Chondrocyte (in vitro differentiated cells): ENCODE measurements around the gene TOP1. TPM values are rescaled to one million over a fixed set of nuclear protein-coding genes. Genes with fewer than 3 reads are reported as not detected.

ENCODE experiments used
- DNase-seq: peaks from one replicate; pipeline ENCODE4 v3.0.0; 2021; ENCODE audit warnings: mixed read lengths, low spot score
- H3K27ac Mint-ChIP-seq: one replicate; pipeline ENCODE4 v1.8.0; 2021; ENCODE audit warnings: mild to moderate bottlenecking, moderate library complexity, mixed read lengths; ENCODE audit not compliant: unreplicated experiment
- H3K27me3 Mint-ChIP-seq: 2 replicates; pipeline ENCODE4 v1.8.0; 2021; ENCODE audit warnings: low read depth, mixed read lengths
- H3K36me3 Mint-ChIP-seq: 2 replicates; pipeline ENCODE4 v1.8.0; 2021; ENCODE audit warnings: low read depth, mixed read lengths
- H3K4me1 Mint-ChIP-seq: 2 replicates; pipeline ENCODE4 v1.8.0; 2021; ENCODE audit warnings: low read depth, mild to moderate bottlenecking, mixed read lengths
- H3K4me3 Mint-ChIP-seq: one replicate; pipeline ENCODE4 v1.8.0; 2021; ENCODE audit warnings: mild to moderate bottlenecking, moderate library complexity, mixed read lengths; ENCODE audit not compliant: unreplicated experiment
- H3K9me3 Mint-ChIP-seq: 2 replicates; pipeline ENCODE4 v1.8.0; 2021; ENCODE audit warnings: low read depth, mixed read lengths
- CTCF ChIP-seq: fragments of 200-600 bp; sonication (generic); IDR thresholded peaks from 2 replicates; pipeline ENCODE4 v1.5.0; 2021; ENCODE audit warnings: antibody characterized with exemption, mild to moderate bottlenecking, moderate library complexity
- total RNA-seq: library from RNA; stranded (reverse); gene quantifications from 3 replicates; pipeline ENCODE4 v1.2.1, GENCODE V29; 2021

Gene TOP1
- total RNA-seq, 1 donor from 2014 or later, result 39.0 TPM

DNA sequence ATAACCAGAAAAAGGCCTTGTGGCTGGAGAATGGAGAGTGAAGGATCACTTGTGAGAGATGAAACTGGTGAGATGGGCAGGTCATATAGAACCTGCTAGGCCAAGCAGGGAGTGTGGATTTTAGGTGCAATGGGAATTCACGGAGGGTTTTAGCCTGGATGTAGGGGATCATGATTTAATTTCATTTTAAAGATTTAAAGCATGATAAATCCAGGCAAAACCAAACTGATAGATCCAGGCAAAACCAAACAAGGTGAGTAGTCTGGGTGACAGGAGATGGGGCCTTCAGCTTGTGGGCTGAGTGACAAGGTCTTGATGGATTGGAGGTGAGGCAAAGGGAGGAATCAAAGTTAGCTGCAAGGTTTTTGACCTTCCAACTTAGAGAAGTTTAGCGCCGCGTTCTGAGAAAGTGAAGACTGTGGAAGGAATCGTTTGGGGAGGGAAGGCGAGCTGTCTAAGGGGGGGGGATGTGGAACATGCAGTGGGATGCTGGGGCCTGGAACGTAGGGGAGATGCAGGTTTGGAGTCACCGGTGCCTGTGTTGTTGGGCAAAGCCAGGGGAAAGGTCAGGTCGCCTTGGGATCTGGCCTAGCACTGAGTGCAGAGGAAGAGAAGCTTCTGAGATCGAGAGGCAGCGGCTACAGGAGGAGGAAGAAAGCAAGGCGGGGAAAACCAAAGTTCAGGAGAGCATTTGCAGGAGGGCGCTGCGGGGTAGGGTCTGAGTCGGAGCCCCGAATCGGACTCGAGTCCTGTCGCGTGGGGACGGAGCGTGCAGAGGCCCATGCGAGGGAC, 107.5 kb downstream of the TOP1 start:
- H3K27ac Mint-ChIP-seq, result peak overlapping the region; percentile 84
- H3K36me3 Mint-ChIP-seq, result no peaks in the 10 kb centered on the region
- TF ChIP-seq CTCF, result no peak
- no peaks in the 10 kb centered on the region for H3K9me3 Mint-ChIP-seq
- DNase-seq, result no peak
- H3K4me1 Mint-ChIP-seq, result peaks cover 43% of the 10 kb centered on the region
- H3K4me3 Mint-ChIP-seq, result peak overlapping the region; percentile 70
- no peaks in the 10 kb centered on the region for H3K27me3 Mint-ChIP-seq

DNA sequence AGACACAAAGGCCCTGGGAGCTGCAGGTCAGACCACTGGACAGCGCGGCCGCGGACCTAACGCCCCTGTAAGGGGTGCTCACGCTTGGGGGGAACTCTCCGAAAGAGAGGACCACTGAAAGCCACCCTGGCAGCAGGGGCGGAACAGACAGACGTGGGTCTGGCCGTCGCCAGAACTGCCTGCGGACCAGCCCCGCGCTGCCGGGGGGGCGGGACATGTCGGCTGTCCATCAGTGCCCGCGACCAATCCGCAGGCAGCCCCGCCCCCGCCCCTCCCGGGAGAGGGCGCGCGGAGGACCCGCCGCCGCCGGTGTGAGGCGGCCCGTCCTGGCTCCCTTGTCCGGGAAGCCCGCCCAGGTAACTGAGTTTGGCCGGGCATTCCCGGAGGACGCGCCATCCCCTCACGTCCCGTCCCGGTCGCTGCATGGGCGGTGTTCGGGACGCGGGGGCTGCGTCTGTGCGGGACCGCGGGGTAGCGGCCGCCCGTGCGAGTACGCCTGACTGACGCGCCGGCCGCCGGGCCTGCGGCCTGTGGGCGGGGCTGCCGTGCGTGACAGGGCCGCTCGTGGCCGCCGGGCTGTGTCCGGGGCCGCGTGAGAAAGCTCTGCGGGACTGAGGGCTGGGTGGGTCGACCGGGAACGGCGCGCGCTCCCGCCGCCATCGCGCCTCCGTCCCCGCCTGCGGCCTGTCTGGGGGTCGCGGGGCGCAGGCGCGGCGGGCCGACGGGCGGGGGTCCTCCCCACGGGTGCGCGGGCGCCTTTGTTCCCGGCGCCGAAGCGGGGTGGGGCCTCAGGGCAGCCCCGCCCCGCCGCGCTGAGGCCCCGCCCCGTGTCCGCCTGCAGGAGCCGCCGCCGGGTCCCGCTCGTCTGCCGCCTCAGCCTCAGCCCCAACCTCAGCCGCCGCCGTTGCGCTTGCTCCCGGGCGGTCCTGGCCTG, 108.3 kb downstream of the TOP1 start, which contains the start of gene PLCG1:
Gene PLCG1 (plus strand): TSS at position 864 of the 934 bp plus-strand sequence. CDS start 99 bp downstream, outside the sequence.
- no peaks in the 10 kb centered on the region for H3K36me3 Mint-ChIP-seq
- no peaks in the 10 kb centered on the region for H3K9me3 Mint-ChIP-seq
- peak within 1 kb of the TSS; percentile 94 for H3K27ac Mint-ChIP-seq
- TF ChIP-seq CTCF, result no peak
- no peaks in the 10 kb centered on the region for H3K27me3 Mint-ChIP-seq
- peak within 1 kb of the TSS; percentile 84 for H3K4me3 Mint-ChIP-seq
- peaks cover 51% of the 10 kb centered on the region for H3K4me1 Mint-ChIP-seq
- peak; percentile 96 for DNase-seq

GRCh38 chr20:41137614-41138474, 109.2 kb downstream of the TOP1 start:
- Mint-ChIP-seq H3K36me3 (no peaks in the 10 kb centered on the region), H3K27me3 (no peaks in the 10 kb centered on the region), H3K27ac (peak overlapping the region; percentile 94), H3K9me3 (no peaks in the 10 kb centered on the region), H3K4me1 (peaks cover 58% of the 10 kb centered on the region), H3K4me3 (peak overlapping the region; percentile 84)
- TF ChIP-seq CTCF, result no peak
- no peak for DNase-seq

DNA sequence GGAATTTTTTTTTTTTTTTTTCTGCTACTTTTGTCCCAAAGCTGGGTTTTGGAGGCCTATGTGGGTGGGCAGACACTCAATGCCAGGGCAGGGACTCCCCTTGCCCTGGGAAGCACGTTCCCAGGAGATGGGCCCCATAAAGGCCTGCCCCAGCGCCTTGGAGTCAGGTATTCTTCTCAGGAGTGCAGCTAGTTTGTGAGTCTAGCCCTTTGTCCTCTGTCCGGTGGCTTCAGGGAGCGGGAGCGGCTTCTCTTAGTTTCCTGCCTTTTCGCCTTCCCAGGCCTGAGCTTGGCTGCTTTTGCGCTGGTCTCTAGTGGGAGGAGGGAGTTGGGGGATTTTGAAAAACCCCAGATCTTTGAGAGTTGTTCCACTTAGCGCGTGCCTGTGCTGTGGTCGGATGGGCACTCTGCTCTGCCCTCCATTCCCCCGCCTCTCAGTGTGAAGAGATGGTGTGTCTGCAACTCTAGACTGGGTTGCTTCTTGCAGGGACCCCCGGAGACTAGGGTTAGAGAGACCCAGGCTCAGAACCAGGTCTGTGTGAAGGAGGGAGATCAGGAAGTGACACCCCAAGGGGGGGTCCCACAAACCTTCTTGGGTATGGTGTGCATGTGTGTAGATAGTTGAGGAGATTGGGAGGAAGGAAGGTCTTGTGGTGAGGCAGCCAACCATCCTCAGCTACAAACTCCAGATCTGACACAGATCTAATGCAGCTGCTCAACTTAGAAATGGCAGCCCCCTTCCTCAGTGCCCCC, 110.0 kb downstream of the TOP1 start:
- TF ChIP-seq CTCF, result no peak
- no peaks in the 10 kb centered on the region for H3K27me3 Mint-ChIP-seq
- DNase-seq, result no peak
- peaks cover 65% of the 10 kb centered on the region for H3K4me1 Mint-ChIP-seq
- H3K4me3 Mint-ChIP-seq, result peak overlapping the region; percentile 84
- H3K9me3 Mint-ChIP-seq, result no peaks in the 10 kb centered on the region
- H3K36me3 Mint-ChIP-seq, result no peaks in the 10 kb centered on the region
- H3K27ac Mint-ChIP-seq, result peak overlapping the region; percentile 94
